Activated CD4-positive, alpha-beta T cell treated with anti-CD3 and anti-CD28 coated beads, Interleukin-10, Interleukin-2, amounts not matched to agents 100 ng/mL and 50 ng/mL, durations not matched to agents 16 hours and 8 hours (primary cell): ENCODE data around the gene ATP2B1.

Source experiments
- DNase-seq: peaks from one replicate; pipeline ENCODE4 v3.0.0-alpha.2; 2020

Gene ATP2B1

DNA sequence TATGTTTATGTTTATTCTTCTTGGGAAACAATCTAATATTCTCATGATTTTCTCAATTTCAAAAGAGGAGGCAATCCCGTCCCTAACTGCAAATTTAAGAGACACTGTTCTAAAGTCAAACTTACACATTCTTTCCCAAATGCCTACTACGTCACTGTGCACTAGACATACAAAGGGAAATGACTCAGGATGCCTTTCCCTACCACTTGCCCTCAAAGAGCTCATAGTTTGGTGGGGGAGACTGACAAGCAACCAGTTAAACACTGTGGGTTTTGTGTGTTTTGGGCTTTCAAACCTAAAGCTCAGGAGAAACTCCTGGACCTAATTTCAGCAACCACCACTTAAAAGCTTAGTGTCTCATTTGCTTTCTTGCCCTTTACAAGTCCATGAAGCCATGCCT lies 58.4 kb downstream of the ATP2B1 start:
- no peak for DNase-seq

DNA sequence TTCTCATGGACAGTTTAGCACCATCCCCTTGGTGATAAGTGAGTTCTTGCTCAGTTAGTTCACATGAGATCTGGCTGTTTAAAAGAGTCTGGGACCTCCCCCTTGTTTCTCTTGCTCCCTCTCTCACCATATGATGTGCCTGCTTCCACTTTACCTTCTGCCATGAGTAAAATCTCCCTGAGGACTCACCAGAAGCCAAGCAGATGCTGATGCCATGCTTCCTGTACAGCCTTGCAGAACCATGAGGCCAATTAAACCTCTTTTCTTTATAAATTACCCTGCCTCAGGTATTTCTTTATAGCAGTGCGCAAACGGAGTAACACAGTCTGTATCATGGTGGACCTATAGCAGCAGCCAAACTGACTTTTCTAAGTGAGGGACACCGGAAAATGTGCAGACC lies 58.8 kb downstream of the ATP2B1 start:
- no peak for DNase-seq

- DNase-seq: no peak
Observed at GRCh38 chr12:89649139-89649538, 59.5 kb downstream of the ATP2B1 start.

GRCh38 chr12:89648211-89648930 lies 60.3 kb downstream of the ATP2B1 start:
- DNase-seq: no peak

GRCh38 chr12:89645434-89645833 lies 63.2 kb downstream of the ATP2B1 start:
- DNase-seq: no peak

- DNase-seq: no peak
Observed at GRCh38 chr12:89642959-89643358, 65.7 kb downstream of the ATP2B1 start.

- DNase-seq: no peak
Observed at GRCh38 chr12:89636776-89637160, 71.9 kb downstream of the ATP2B1 start.

- DNase-seq: peak; percentile 73
Observed at GRCh38 chr12:89636052-89636775, 72.4 kb downstream of the ATP2B1 start.

DNA sequence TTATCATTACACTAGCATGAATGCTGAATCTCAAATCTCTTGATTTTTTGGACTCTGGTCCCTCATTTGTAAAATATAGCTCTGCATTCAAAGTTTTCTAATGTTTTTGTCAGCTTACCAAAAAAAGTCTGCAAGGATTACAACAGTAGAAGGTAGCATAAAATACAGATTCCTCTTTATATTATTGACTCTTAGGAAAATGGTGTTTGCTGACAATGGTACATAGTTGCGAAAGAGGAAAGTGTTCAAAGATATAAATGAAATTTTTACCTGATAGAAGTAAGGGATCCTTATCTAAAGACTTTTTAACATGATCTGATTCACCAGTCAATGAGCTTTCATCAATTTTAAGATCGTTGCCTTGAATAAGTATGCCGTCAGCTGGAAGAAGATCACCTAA lies 74.1 kb downstream of the ATP2B1 start:
- DNase-seq: no peak

GRCh38 chr12:89632778-89633177 lies 75.9 kb downstream of the ATP2B1 start:
- no peak for DNase-seq

GRCh38 chr12:89622115-89622514 lies 86.5 kb downstream of the ATP2B1 start:
- no peak for DNase-seq

- no peak for DNase-seq
Observed at GRCh38 chr12:89621521-89621920, 87.1 kb downstream of the ATP2B1 start.

DNA sequence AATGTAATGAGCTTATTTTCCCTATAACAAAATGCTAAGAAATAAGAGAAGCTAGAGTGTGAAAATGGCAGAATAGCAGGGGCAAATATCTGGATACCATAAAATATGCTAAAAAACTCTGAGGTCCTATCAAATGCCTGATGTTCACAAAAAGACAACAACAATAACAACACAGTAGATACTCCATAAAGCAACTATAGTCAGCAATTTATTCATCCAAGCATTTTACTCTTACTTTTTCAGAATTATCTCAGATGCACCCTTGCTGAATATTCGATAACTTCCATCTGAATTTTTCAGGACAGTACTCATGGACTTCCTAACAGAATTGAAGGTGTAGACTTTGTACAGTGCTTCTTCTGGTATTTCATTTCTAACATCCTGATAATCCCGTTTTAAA lies 88.9 kb downstream of the ATP2B1 start:
- no peak for DNase-seq

- DNase-seq: peak; percentile 9
Observed at GRCh38 chr12:89618113-89618862, 90.3 kb downstream of the ATP2B1 start.

- DNase-seq: no peak
Observed at GRCh38 chr12:89610366-89610765, 98.3 kb downstream of the ATP2B1 start.

- no peak for DNase-seq
Observed at GRCh38 chr12:89603678-89604077, 105.0 kb downstream of the ATP2B1 start.

DNA sequence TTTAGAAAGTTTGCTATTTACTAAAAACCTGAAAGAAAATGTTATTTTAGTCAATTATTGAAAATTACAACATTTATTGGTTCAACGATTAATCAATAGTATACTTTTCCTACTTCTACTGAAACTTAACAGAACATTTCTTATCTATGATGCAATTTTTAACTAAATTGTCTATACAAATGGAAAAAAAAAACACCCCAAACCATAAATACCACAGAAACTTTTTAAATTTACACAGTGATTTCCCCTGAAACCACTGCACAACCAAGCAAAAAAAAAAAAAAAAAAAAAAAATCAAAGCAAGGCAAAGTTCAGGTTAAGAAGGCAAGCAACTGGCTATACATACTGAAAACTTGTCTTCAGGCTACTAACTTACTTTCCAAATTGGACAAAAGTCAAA lies 110.9 kb downstream of the ATP2B1 start:
- DNase-seq: peak; percentile 50

DNA sequence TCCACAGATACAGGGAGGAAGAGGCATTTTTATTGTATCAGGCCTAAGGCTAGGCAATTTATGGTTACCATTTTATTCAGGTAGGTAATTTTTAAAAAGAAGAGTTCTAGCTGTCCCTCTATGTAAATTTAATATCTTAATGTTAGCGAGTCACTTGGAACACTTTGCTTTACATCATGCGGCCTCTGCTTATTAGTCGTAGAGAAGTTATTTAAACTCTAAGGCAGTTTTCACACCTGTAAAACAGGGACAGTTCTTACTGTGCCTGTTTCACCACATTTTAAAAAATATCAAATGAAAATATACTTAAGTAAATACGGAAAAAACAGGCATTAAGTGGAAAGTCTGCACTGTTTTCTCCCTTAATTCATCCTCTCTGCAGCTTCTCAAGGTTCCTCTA lies 111.4 kb downstream of the ATP2B1 start:
- DNase-seq: peak; percentile 10

DNA sequence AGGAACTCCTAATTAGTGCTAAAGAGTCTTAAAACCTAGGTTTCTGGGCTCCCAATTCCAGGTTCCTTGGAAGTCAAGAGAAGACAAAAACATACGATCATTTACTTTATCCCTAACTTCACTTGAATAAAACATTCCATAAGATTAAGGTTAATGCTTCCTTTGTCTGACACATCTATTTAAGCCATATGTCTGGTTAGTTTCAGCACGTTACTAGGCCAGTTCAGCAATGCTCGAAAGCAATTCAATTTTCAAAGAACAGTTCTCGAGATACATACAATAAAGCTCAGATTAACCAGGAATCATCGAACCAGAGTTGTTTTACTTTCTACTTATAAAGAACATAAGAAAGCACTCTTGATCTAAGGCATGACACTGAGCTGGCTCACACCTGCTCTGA lies 114.8 kb downstream of the ATP2B1 start:
- no peak for DNase-seq

DNA sequence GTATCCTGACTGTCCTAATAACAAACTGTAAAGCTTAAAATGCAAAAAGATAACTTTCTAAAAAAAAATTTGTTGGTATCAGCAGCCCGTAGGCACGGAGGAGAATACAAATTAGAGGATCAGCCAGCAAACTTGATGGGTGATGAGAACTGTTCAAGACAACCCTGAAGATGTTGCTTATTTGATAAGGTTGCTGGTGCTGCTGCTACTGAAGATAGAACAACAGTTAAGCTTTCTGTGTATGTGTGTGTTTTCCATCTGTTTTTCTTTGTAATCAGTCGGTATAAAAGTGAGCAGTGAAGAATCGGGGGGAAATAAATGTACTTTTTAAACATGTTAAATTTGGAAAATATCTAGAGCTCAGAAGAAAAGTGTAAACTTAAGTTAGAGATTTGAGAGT lies 115.4 kb downstream of the ATP2B1 start:
- no peak for DNase-seq

DNA sequence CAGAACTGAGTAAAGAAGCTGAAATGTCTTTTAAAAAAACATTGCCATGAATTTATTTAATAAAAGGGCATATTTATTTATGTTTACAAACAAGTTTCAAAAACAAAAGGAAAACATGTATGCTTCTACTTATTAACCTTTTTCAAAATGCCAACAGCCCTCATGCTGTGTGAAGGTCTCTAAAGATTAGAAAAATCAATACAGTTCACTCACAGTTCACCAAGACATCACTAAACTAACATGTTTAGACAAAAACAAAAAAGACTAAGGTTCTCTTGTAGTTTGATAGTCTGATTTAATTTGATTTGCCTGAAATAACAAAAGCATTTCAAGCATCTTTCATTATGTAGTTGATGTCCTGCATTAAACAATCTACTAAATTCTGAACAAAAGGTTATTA lies 118.9 kb downstream of the ATP2B1 start:
- DNase-seq: no peak

DNA sequence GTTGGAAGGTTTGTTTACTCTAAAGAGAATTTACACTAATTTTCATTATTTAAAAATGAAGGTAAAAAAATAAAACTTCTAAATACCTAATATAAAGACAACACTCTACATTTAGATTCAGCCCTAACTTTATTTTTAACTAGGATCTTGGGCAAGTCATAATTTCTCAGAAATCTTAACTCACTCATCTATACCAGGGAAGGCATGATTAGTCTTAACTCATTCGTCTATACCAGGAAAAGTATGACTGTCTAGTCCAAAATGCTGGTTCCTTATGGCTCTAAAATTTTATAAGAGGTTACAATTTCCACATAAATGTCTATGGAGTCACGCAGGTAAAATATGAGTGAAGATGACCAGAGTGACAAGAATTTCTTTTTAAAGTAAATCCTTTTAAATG lies 130.1 kb downstream of the ATP2B1 start:
- no peak for DNase-seq

DNA sequence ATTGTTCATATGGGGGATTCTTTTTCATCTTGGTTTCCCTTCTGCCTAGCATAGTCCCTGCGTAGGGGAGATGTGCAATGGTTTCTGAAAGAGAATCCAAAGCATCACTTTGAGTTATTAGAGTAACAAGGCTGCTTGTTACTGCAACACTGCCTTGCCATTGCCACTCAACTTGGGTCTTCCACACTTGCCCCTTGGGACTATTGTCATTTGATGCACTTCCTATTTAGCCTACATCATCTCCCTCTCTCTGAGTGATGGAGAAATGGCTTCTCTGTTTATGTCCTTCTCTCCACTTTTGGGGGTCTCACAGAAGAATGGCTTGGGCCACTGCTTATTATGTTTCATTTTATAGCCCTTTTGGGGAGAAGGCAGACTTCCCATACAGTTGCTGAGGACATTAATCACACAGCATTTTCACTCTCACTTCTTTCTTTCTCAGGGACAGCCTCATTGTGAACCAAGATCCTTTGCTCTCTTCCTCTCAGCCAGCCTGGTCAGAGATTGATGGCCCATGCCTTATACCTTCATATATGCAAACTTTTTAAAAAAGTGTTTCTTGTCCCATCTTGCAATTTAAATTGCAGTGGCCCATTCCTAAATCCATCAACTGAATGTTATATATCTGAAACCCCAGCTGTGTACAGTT lies 131.9 kb downstream of the ATP2B1 start:
- DNase-seq: no peak
